MM.1S (cell line): ENCODE results near the gene IL1RAPL1.

ENCODE experiments used
- DNase-seq: peaks from one replicate; pipeline ENCODE4 v3.0.0-alpha.2; 2015
- H2AFZ ChIP-seq: fragments of 300-600 bp; sonication (generic); 2 replicates; pipeline ENCODE4 v1.6.0; 2016; ENCODE audit warnings: antibody characterized with exemption, low read length
- H3F3A ChIP-seq: fragments of 300-600 bp; sonication (generic); 2 replicates; pipeline ENCODE4 v1.6.1; 2016; ENCODE audit warnings: mild to moderate bottlenecking, antibody characterized with exemption, low read length, moderate library complexity, mixed read lengths; ENCODE audit not compliant: insufficient read depth
- H3K27ac ChIP-seq: fragments of 300-600 bp; sonication (generic); 2 replicates; pipeline ENCODE4 v1.5.1; 2016; ENCODE audit warnings: mild to moderate bottlenecking, low read length
- H3K27me3 ChIP-seq: fragments of 300-600 bp; sonication (generic); replicated peaks from 2 replicates; pipeline ENCODE4 v1.6.0; 2016; ENCODE audit warnings: low read length; ENCODE audit not compliant: insufficient read depth
- H3K36me3 ChIP-seq: fragments of 300-600 bp; sonication (generic); replicated peaks from 2 replicates; pipeline ENCODE4 v1.6.1; 2016; ENCODE audit warnings: mild to moderate bottlenecking, low read length, mixed read lengths; ENCODE audit not compliant: insufficient read depth
- H3K4me1 ChIP-seq: fragments of 300-600 bp; sonication (generic); 2 replicates; pipeline ENCODE4 v1.6.1; 2016; ENCODE audit warnings: low read length, mixed read lengths
- H3K4me2 ChIP-seq: fragments of 300-600 bp; sonication (generic); 2 replicates; pipeline ENCODE4 v1.6.0; 2016; ENCODE audit warnings: low read depth, low read length
- H3K4me3 ChIP-seq: fragments of 300-600 bp; sonication (generic); 2 replicates; pipeline ENCODE4 v1.5.1; 2016; ENCODE audit warnings: low read length, mixed read lengths
- H3K79me2 ChIP-seq: fragments of 300-600 bp; sonication (generic); 2 replicates; pipeline ENCODE4 v1.6.1; 2016; ENCODE audit warnings: mixed run types, low read length, mixed read lengths
- H3K9ac ChIP-seq: fragments of 300-600 bp; sonication (generic); 2 replicates; pipeline ENCODE4 v1.6.1; 2016; ENCODE audit warnings: low read length, mixed read lengths
- H3K9me2 ChIP-seq: fragments of 300-600 bp; sonication (generic); replicated peaks from 2 replicates; pipeline ENCODE4 v1.6.1; 2016; ENCODE audit warnings: mild to moderate bottlenecking, low read length, mixed read lengths; ENCODE audit not compliant: insufficient read depth
- H3K9me3 ChIP-seq: fragments of 300-600 bp; sonication (generic); replicated peaks from 2 replicates; pipeline ENCODE4 v1.6.1; 2016; ENCODE audit warnings: mild to moderate bottlenecking, low read length, mixed read lengths; ENCODE audit not compliant: insufficient read depth
- H4K20me1 ChIP-seq: fragments of 300-600 bp; sonication (generic); 2 replicates; pipeline ENCODE4 v1.6.1; 2016; ENCODE audit warnings: mild to moderate bottlenecking, low read length, moderate library complexity, mixed read lengths; ENCODE audit not compliant: insufficient read depth
- CTCF ChIP-seq: fragments of 300-600 bp; sonication (generic); IDR thresholded peaks from 2 replicates; pipeline ENCODE4 v1.5.1; 2016; ENCODE audit warnings: antibody characterized with exemption, low read length, mixed read lengths
- EZH2 ChIP-seq: fragments of 300-600 bp; sonication (generic); optimal IDR thresholded peaks from 2 replicates; pipeline ENCODE3; 2017; ENCODE audit warnings: low read depth, mild to moderate bottlenecking, antibody characterized with exemption, low read length, mixed read lengths
- EZH2phosphoT487 ChIP-seq: fragments of 300-600 bp; sonication (generic); IDR thresholded peaks from 2 replicates; pipeline ENCODE4 v1.6.1; 2018; ENCODE audit warnings: antibody characterized with exemption, low read length

Gene IL1RAPL1

GRCh38 chrX:29496636-29497180, 909.5 kb downstream of the IL1RAPL1 start:
- Histone ChIP-seq H3K36me3 (no peaks in the 10 kb centered on the region), H4K20me1 (no peaks in the 10 kb centered on the region), H3K79me2 (no peaks in the 10 kb centered on the region), H3K4me2 (no peak overlapping the region), H3F3A (no peaks in the 10 kb centered on the region), H3K9me2 (no peaks in the 10 kb centered on the region), H3K27ac (no peak overlapping the region), H3K9ac (no peak overlapping the region), H3K4me1 (no peaks in the 10 kb centered on the region), H3K4me3 (no peak overlapping the region), H3K27me3 (no peaks in the 10 kb centered on the region), H2AFZ (no peak overlapping the region), H3K9me3 (no peaks in the 10 kb centered on the region)
- no peak for DNase-seq
- TF ChIP-seq EZH2phosphoT487 (no peak), EZH2 (no peak), CTCF (no peak)

GRCh38 chrX:29506729-29507128, 919.5 kb downstream of the IL1RAPL1 start:
- no peaks in the 10 kb centered on the region for H3K9me3 ChIP-seq
- no peaks in the 10 kb centered on the region for H3K36me3 ChIP-seq
- no peaks in the 10 kb centered on the region for H3K4me1 ChIP-seq
- no peak overlapping the region for H2AFZ ChIP-seq
- no peaks in the 10 kb centered on the region for H3K79me2 ChIP-seq
- H4K20me1 ChIP-seq = no peaks in the 10 kb centered on the region
- H3K9ac ChIP-seq = no peak overlapping the region
- no peak for DNase-seq
- no peaks in the 10 kb centered on the region for H3F3A ChIP-seq
- no peak overlapping the region for H3K4me2 ChIP-seq
- no peak overlapping the region for H3K27ac ChIP-seq
- TF ChIP-seq CTCF (no peak), EZH2phosphoT487 (no peak), EZH2 (no peak)
- H3K9me2 ChIP-seq = no peaks in the 10 kb centered on the region
- no peaks in the 10 kb centered on the region for H3K27me3 ChIP-seq
- no peak overlapping the region for H3K4me3 ChIP-seq

GRCh38 chrX:29518100-29518499, 930.9 kb downstream of the IL1RAPL1 start:
- Histone ChIP-seq H3K79me2 (no peaks in the 10 kb centered on the region), H3K4me2 (no peak overlapping the region), H3K4me3 (no peak overlapping the region), H3K4me1 (no peaks in the 10 kb centered on the region), H2AFZ (no peak overlapping the region), H3K36me3 (no peaks in the 10 kb centered on the region), H3K9me3 (no peaks in the 10 kb centered on the region), H3K27me3 (no peaks in the 10 kb centered on the region), H3F3A (no peaks in the 10 kb centered on the region), H4K20me1 (no peaks in the 10 kb centered on the region), H3K9me2 (no peaks in the 10 kb centered on the region), H3K27ac (no peak overlapping the region), H3K9ac (no peak overlapping the region)
- TF ChIP-seq EZH2 (no peak), EZH2phosphoT487 (no peak)
- DNase-seq = no peak

GRCh38 chrX:29528281-29528680, 941.0 kb downstream of the IL1RAPL1 start:
- Histone ChIP-seq H2AFZ (no peak overlapping the region), H3K27me3 (no peaks in the 10 kb centered on the region), H4K20me1 (no peaks in the 10 kb centered on the region), H3K4me1 (0 out of 2 replicates have a peak, but pooled peaks cover 5% of the 10 kb centered on the region), H3F3A (peaks cover 2% of the 10 kb centered on the region; the same call in 1 of the 2 replicates), H3K27ac (no peak overlapping the region), H3K79me2 (no peaks in the 10 kb centered on the region), H3K4me2 (no peak overlapping the region), H3K9me3 (no peaks in the 10 kb centered on the region), H3K4me3 (no peak overlapping the region), H3K9ac (no peak overlapping the region), H3K9me2 (no peaks in the 10 kb centered on the region), H3K36me3 (no peaks in the 10 kb centered on the region)
- TF ChIP-seq CTCF = no peak
- no peak for TF ChIP-seq EZH2
- TF ChIP-seq EZH2phosphoT487 = no peak
- peak; percentile 33 for DNase-seq
